Activated CD4-positive, alpha-beta T cell treated with anti-CD3 and anti-CD28 coated beads, Interleukin-2, Interleukin-4, amounts not matched to agents 100 ng/mL and 50 ng/mL, durations not matched to agents 16 hours and 8 hours (primary cell): ENCODE data around the gene ANO2.

Source experiments
- DNase-seq: peaks from one replicate; pipeline ENCODE4 v3.0.0-alpha.2; 2020; ENCODE audit warnings: low spot score

ANO2 gene

DNA sequence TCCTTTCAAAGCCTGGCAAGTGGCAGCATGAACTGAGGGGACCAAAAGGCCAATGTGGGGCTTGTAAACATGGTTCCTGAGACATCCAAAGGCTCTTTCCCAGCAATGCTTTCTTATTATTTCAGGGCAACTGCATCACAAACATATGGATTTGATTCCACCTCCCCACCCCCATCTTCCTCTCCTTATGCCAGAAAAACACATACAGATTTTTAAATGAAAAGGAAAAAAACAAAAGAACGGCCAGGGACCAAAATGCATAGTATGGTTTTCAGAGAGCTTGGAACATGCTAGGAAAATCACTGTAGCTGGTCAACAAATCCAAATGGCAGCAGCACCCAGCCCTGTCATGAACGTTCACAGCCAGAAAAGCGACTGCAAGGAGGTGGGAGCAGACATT is 167.6 kb downstream of the ANO2 start:
- DNase-seq: no peak

DNA sequence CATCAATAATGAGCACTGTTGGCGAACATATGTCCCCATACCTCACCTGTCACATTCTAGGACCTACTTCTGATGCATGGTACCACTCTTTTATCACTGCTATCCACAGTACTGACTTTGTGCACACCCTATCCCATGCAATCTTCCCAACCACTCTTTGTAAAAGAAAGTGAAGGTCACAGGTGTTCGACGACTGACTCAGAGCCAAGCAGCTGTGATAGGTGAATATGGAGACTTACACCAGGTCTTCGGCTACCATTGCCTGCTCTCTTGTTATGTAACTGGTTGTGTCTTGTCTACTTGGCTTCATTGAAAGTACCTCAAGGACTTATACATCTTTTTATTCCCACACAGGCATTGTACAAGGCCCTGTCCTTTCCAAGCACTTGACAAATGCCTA is 169.0 kb downstream of the ANO2 start:
- DNase-seq: no peak

DNA sequence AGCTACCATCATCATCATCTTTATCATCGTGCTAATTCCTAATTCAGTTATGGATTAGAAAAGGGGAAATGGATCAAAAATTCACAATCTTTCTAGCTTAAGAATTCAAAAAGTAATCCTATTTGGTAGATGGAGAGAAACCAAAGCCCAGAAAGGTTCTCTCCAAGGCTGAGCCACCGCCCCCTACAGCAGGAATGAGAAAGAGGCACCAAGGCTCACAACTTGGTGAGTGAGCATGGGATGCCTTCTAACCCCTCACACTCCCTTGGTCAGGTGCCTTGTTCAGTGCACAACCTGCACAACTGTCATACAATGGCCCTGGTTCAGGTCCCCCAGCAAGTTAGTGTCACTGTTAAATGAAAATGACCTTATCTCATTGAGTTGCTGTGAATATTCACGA is 171.5 kb downstream of the ANO2 start:
- no peak for DNase-seq

DNA sequence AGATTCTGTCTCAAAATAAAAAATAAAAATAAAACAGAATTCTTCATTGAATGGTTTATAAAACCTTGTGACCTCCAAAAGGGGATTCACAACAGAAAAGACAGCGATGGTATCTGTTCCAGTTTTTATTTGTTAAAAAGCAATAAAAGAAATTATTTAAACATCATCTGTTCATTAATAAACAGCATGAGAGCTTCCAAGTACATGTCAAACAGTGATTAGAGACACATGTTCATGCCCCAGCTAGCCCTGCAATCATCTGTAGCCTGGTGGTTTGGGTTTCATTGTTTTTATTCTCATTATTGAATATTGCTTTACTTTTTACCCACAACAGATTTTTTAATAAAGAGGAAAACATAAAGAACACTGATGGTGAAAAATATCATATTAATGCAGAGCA is 173.3 kb downstream of the ANO2 start:
- no peak for DNase-seq

DNA sequence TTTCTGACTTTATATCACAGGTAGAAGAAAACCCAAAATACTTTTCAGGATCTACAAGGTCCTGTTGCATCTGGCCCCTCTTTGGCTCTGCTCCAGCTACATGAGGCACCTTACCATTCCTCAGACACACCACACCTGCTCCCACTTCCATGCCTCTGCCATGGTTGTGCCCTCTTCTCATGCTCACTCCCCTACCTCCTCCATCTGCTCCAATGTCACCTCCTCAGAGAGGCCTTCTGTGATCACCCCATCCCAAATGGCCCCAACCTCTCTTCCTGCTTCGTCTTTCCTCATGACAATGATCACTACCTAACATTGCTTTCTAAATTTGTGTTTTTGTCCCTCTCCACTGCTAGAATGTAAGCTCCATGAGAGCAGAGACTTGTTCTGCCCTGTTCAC is 174.3 kb downstream of the ANO2 start:
- DNase-seq: no peak

DNA sequence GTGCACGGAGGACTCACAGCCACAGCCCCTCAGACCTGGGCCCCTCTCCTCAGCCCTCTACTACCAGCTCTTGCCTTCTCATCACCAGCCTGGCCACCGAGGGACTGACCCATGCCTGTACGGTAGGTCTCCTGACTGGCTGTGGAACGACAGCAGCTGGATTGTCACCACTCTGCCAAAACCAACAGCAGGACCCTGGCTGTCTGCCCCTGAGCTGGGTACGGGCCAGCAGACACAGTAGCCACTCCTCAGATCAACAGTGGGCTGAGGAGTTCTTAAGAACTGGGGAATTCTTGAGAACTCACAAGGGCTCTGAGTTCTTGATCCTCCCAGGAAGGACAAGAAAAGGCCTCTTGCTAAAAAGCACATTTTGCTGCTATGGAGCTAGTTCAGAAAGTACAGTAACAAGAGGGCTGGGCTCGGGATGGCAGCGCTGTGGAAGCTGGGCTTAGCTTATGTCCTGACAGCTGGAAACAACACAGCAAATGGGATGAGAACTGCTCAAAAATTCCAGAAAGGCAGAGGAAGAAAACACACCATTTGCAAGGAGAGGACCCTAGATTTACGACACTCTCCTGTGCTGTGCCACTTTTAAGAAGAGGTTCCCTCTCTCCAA is 176.4 kb downstream of the ANO2 start:
- no peak for DNase-seq

DNA sequence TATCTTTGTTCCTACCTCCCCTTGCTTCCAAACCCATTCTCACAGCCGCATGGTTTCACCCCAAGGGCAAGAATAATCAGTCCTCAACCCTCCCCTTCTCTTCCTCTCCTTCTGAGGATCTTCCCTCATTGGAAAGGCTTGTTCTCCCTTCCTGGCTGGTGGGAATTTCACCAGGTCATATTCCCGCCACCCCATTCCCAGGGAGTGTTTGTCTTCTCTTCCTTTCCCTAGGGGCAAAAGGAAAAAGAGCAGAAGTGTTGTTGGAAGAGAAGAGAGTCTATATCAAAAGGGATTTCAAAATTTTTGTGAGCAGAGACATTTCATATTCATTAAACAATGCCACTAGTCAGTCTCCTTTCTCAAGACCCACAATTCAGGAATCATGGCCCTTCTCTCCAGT is 176.9 kb downstream of the ANO2 start:
- DNase-seq: no peak

DNA sequence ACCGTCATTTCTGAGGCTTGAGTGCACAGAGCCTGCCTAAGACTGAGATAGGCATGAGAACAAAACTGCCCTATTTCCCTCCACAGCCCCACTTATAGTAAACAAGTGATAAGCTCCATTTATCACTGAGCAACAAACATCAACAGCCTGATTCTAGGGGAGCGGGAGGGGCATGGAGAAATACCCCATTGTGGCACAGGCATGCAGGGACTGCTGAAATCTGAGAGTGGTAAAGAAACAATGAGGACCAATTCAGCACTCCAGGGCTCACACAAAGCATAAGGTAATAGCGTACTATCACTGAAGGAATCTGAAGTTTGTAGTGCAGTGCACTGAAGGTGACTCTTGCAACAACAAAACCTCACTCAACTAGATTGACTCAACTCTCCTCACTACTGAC is 186.7 kb downstream of the ANO2 start:
- no peak for DNase-seq

DNA sequence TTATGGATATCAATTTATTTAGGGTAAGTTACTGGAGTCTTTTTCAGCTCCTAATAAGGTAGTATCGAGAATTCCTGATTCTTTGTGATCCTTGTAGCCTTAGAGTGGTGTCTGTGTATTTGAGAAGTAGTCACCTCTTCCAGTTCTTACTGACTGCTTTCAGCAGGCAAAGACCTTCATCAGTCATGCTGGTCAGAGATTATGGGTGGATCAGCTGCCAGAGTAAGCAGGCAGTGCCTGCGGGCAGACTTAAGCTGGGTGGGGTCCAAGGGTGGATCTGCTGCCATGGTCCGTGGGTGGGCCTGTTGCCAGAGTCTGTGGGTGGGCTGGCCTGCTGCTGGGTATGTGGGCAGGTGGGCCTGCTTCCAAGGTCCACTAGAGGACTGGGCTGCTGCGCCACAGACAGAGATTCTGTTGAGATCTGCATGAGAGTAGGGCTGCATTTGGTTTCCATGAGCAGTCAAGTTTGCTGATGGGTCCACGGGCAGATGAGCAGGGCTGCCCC is 188.7 kb downstream of the ANO2 start:
- DNase-seq: no peak

DNA sequence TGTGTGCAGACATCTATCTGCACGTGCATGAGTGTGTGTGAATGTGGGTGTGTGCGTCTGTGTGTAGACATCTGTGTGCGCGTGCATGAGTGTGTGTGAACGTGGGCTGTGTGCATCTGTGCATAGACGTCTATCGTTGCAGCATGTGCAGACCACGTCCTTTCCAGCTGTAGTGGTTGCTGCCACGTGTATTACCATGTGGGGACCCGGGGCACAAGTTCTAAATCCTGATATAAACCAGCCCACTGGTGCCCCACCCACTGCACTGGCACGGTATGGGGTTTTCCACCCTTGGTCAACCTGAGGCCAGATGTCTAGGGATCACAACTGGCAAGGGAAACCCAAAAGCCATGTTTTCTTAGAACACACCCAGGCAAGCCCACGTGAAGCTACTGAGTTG is 197.0 kb downstream of the ANO2 start:
- no peak for DNase-seq

DNA sequence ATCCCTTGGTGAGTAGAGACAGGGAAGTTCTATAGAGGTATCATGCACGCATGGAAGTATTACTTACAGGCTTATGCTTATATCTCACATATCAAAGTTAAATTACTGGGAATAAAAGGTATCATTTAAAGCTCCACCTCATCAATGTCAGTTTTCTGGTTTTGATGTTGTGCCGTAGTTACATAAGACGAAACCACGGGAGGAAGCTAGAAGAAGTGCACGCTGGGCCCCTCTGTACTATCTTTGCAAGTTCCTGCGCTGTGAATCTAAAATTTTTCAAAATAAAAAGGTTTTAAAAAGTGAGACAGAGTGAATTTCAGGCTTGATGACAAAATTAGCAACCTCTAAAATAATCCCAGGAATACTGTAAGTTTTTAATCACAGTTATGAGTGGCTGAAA is 198.1 kb downstream of the ANO2 start:
- DNase-seq: no peak

DNA sequence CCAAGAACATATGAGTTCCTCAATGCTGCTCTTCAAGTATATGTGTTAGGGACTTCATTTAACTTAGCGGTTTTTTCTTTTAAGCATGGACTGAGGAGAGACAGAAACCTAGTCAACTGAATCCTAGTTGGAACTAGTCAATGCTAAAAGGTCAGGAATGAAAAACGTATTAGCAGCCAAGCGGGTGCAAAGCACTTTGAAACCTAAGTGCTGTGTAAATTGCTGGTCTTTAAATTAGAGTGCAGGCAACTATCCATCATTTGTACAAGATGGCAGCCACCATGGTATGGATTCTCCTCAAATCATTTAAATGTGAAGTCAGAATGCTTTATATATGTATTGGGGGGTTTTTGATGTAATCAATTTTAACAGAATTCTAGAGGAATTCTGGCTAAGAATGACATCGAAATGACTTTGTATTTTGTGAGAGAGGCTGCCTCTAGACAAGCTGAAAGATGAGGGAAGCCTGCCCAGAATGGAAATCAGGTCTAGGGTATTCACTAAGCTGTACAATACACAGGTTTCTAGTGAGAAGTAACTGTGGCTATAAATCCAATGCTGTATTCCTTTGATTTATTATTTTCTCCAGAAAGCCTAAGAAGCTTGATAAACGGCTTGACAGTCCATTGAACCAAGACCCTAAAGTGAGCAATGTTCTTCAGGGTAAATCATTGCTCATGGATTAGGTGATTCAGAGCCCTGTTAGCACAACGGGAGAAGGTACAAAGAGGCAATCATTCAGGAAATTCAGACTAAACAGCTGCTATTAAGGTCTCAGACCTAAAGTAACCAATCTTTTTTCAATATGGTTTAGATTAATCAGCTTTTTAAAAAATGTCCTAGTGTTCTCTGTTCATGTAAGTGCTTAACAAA is 198.8 kb downstream of the ANO2 start:
- DNase-seq: no peak

DNA sequence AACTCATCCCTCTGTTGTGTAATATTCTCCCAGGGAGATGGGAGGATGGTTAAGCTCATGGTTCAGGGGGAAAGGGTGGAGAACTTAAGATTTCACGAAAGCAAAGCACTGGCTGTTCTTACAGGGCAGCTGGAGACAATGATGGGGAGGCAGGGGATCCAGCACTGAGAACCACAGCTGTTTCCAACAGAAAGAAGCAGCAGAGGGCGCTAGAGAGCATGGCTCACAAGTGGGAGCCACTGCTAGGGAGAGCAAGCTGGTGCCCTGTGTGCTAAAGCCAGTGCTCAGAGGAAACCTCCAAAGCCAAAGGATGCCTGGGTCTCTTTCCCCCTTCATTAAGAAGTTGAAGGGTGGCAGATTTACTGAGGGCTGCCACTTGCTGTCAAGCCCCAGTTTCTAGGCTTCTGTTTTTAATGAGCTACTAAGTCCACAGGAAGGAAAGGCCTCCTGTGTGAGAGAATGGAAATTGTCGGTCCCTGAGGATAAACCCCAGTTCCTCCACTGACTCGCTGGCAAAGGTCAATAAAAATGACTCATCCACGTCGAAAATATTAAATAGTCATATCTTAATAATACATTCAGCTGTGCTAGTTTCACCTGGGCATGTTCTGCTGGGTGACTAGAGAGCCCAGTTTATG is 199.7 kb downstream of the ANO2 start:
- DNase-seq: peak; percentile 64

DNA sequence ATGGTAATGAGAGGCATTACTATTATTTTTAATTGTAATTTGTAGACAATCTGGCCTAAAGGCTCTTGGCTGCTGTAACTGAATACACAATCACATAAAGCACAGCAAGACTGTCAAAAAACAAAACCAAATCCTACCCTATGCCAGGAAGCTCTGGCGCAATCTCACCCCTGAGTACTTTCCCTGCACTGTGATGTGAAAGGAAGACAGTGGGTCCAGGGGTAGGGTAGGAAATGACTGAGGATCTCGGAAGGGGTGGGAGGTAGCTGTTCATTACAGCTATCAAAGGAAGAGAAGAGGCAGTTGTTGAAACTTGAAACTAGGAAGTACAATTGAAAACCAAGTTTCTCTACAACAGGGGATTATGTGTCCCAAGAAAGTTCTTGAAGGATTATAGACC is 202.8 kb downstream of the ANO2 start:
- DNase-seq: no peak

DNA sequence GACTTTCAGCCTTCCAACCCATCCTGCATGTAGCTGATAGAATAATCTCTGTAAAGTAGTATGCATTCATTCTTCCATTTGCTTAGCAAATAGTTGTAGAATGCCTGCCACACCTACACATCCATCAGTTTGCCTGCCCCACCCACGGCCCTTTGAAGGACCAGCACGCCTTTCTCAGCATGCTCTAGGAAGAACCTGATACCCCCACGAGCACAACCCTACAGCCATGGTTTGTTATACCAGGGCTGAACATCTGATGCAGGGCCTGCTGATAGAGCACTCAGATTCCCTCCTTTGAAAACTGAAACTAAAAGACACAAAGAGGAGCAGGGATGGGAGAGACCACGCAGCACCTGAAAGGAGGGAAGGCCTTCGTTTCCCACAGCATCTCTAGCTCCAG is 205.1 kb downstream of the ANO2 start:
- DNase-seq: no peak

DNA sequence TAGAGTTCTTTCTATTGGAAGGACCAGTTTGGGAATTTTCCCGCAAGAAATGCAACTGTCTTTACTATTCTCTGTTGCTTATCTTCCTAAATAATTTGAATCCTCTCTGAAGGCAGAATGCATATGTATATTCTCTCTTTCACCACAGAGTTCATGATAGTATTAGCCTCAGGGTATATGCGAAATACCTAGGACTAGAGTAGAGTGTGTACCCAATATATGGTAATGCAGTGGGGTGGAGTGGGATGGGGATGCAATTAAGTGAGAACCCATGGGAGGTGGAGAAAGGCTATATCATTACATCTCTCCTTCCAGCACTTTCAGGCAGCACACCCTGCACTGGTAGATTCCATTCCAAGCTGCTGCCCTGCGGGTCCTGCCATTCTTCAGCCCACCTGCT is 207.3 kb downstream of the ANO2 start:
- DNase-seq: no peak

DNA sequence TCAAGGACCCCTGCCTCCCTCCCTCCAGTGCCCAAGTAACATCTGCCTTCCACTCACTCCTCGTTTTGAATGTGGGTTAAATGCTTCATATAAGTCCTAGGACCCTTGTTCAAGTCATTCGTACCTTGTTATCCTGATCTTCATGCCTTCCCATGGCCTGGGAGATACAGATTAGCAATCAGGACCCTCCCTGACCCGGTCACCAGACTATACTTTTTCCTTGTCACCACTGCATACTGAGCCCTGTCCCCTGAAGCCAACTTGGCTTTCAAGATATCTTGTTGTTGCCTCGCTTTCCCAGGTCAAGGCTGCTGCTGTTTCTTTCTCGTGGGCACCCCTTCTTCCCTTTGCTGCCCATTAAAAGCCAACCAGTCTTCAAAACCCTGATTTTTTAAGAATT is 208.5 kb downstream of the ANO2 start:
- DNase-seq: no peak

DNA sequence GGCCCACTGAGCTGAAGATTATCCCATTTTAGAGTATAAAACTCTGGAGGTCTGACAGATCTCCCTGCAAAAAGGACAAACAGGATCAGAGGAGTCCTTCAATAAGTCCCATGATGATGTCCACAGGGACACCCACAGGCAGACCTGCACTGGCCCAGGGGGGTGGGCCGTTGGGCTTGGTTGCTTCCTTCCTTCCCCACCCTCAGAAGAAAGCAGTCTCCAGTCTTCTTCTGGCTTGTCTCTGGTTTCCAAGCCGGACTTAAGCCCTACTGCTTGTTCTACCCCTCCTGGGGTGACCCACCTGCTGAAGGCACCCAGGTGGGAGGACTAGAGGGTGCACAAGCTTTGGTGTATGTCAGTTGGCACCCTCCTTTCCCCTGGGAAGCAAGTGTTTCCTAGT is 209.0 kb downstream of the ANO2 start:
- no peak for DNase-seq

DNA sequence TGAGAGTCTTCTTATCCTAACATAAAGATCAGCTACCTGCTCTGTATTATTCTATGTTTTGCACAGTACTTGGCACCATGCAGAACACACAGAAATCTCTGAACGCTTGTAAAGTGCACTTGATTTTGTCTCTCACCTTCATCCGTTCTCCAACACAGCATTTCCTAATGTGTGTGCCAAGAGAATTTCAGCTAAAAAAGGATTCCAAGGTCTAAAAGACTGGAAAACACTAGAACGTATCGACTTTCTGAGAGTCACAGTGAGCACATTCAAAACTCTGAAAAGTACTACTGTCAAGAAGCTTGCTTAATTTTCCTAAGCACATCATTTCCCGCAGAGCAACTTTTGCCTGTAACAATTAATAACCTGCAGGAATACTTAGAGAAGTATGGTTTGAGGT is 211.1 kb downstream of the ANO2 start:
- no peak for DNase-seq

DNA sequence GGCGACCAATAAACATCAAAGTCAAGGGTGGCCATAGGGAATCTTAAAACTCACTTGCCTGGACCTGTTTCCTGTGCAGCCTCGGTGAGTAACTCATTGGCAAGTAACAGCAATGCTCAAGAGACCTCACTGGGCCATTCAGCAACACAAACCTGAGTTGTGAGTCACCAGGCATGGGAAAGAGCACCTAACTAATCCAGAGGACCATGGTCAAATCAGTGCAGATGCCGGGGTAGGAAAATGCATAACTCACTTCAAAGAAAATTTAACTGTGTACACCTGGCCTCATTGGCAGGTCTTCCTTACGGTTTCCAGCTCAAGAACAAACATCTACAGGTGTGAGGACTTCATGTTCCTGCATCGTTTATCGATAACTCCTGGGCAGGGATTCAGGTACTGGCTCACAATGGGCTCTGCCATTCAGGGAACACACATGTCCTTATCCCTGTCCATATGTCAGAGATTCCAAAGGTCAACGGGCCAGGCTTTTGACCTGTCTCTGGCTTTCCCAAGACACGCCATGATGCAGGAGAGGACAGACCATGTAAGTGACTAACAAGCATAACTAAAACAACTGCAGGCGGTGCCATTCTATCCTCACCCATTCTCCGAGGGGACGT is 211.8 kb downstream of the ANO2 start:
- no peak for DNase-seq

DNA sequence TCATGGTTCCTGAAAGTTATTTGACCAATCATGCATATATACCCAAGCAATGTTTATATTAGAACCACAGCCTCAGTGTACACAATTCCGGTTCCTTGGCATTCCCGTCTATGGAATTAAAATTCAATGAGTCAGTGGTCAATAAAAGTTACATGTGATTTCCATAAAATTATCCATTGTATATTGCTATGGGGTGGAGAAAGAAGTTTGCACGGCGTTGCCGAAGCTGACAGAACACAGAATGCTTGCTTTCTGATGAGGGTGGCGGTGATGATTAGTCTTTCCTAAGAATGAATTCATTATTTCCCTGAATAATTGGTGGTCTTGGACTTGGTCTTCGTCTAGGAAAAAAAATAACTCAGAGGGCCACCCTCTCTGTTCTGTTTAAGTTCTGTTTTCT is 214.1 kb downstream of the ANO2 start:
- DNase-seq: no peak

DNA sequence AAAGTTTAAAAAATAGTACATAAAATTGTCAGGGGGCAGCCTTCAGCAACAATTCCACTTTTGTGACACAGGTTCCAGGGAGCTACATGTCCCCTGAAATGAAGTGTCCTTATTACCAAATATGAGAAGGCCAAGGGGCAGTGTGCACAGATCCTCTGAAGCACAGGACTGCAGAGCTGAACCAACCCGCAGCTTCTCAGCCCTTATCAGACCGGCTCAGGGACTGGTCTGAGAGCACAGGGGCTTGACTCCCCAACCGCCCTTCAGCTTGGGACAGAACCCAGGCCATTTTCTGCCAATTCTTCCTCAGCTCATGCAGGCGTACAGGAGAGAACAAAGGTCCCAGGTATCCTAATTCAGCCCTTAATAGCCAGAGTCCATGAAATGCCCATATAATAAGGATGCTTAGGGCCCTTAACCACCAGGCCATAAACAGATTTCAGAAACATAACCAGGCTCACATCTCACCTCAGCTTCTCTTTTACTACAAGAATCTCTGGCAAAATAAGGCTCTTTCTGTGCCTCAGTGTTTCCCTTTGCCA is 221.3 kb downstream of the ANO2 start:
- DNase-seq: no peak

DNA sequence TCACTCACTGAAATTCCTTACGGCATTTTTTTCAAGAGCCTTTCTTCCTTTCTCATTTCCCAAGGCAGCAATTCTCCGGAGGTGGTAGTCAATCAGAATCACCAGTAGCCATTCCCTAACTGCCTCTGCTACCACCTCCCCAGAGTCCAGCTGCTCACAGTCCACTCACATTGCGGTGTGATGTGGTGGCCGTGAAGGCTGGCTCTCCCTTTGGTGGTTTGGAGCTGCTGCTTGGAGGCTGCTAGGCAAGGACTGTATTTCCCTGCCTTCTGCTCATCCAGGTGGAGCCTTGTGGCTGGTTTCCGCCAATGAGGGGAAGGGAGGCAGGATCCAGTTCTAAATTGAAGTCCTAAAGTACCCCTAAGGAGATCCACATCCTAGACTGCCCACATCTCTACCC is 222.0 kb downstream of the ANO2 start:
- DNase-seq: no peak
